NCI-H524 (cell line): Measurements from ENCODE around the gene CHCHD3.
"Not testable (repeated sequence)": the region's sequence is repeated elsewhere in the genome, so short reads cannot be mapped to it uniquely, and the experiment has no call there.

Source experiments
- DNase-seq, 2 experiments: peaks; one replicate each; lab custom pipeline; 2025; lab: John Stamatoyannopoulos, UW

The CHCHD3 gene

DNA sequence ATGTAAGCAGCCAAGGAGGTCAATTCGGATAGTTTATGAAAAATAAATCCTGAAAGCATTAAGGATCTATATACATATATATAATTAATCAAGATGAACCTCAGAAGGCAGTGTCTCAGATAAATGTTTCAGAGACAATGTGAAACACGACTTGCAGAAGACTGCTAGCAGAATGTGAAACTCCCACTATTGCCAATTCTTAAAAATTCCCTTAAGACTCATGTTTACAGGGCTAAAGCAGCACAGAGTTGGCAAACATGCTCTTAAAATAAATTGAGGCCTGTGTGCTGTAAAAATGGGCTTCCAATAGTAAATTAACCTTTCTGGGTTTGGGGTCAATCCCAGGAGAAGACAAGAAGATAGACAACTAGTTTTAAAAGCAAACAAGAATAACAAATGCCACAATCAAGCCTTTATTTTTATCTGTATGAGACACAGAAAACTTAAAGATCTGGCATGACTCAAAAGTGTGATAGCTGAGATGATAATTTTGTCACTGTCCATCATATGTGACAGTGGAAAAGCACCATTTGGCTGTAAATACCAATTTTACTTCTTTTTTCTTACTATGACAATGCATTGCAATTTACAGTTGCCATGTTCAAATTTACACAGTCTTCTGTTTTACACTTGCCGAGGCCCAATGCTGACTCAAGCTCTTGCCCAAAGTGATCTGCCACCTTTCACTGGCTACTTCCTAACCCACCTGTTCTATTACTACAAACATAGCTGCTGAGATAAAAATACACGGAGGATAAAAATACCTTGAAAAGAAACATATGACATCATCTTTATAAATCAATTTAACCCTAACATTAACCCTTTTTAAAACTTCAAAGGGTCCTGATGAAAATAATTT lies 78.6 kb downstream of the CHCHD3 start:
- no peak for DNase-seq

DNA sequence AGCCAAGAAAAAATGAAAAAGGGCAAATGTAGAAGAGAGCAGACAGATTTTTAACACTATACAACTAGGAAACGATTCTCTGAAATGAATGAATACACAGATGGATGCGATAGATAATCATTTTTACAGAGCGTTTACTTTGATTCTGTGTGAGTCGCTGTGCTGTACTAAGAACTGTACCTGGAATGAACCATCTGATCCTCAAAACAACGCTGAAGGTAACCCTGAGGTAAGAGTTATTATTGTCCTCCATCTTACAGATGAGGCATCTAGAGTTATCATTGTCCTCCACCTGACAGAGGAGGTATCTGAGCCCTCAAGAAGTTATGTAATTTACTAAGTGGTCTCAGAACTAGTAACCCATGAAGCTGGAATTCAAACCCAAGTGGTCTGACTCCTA lies 80.2 kb downstream of the CHCHD3 start:
- no peak for DNase-seq

DNA sequence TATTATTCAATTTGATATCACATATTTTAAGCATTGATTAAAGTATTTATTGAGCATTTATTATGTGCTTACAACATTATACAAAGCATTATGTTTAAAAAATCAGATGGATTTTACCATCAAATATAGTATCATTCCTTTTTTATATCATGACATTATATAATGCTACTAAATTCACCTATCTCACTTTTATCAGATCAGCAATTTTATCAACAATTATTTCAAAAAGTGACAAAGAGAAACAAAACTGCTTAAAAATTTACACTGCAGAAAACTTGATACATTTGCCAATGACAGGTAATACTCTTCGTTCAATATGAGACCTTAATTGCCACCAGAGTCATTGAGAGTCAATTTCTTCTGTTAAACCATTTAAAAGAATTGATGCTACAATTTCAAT lies 82.0 kb downstream of the CHCHD3 start:
- no peak for DNase-seq

DNA sequence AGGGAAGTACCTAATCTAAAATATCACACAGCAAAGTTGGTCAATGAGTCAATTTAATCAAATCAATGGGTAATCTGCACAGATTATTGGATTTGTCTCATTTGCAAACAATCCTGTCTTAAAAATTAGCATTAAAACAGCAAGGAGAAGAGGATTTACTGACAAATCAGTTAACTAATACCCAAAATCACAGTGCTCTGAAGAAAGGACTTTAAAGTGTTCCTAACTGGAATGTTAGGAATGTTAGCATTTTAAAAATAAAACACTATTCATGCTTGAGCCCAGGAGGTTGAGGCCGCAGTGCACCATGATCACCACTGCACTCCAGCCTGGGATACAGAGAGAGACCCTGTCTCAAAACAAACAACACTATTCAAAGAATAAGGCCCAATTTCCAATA lies 83.1 kb downstream of the CHCHD3 start:
- DNase-seq, result no peak

DNA sequence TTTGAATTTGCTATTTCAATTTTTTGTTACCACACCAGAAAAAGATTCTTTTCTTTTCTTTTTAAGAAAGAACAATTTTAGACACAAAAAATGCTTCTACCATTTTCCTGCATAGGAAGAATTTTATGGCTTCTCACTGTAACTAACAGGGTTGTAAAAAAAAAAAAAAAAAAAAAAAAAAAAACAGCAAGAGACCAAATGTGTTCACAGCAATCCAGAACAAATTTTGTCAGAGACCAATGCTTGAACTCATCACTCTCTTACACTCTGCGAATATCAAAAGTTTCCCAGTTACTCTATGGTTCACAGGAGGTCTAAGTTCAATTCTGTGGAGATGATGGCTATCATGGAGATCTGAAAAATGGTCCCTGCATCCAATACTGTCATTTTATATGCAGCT lies 84.4 kb downstream of the CHCHD3 start:
- DNase-seq, result no peak

DNA sequence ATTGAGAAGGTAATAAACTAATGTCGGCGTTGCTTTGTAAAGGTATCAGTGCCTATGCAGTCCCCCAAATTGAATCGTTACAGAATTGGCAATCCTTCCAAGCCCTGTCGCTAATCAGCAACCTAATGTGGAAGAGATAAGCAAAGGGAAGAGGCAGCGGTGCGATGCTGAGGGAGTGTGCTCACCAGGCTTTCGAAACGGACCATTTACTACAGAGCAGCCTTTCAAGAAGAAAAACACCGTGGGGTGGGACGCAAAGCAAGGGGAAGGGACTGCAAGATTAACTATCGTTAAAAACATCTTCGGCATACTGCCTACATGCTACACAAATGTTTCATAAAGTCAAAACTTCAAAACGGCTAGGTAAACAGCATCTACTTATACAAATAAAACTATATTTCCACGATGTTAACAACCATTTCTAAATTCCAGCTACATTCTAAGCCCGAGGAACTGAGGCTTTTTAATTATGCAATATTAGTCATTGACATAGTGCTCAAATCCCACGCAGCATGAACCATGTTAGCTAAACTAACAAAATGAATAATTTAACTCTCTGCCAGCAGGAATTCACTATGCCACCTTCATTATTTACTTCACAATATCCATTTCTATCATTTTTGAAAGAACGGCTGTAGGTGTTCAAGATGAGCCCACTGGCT lies 85.2 kb downstream of the CHCHD3 start:
- no peak for DNase-seq

DNA sequence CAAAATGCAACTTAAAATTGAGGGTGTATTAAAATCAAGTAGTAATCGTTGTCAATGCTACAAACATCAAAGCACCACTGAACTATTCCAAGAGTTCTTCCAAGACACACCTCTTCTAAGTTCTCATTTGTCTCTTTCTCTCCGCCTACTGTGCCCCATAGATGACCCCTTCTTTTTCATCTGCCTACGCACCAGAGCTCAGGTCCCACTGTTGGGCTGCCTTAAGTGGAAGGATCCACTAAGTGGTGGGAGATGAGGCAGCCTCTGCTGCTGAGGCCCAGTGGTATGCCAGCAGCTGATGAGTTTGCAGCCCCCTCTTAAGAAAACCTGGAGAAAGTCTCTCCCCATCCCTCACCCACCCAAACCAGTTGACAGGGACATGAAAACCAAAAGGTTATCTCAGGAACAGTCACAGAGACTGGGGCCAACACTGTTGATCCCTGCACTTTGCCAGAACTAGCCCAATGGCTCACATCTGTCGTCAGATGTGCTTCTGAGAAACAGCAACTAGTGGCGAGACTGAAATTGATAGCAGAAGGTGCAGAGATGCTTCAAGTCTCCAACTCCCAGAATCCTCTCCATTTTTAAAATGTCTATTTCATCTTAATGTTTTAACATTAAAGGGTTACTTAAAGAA lies 88.4 kb downstream of the CHCHD3 start:
- no peak for DNase-seq

DNA sequence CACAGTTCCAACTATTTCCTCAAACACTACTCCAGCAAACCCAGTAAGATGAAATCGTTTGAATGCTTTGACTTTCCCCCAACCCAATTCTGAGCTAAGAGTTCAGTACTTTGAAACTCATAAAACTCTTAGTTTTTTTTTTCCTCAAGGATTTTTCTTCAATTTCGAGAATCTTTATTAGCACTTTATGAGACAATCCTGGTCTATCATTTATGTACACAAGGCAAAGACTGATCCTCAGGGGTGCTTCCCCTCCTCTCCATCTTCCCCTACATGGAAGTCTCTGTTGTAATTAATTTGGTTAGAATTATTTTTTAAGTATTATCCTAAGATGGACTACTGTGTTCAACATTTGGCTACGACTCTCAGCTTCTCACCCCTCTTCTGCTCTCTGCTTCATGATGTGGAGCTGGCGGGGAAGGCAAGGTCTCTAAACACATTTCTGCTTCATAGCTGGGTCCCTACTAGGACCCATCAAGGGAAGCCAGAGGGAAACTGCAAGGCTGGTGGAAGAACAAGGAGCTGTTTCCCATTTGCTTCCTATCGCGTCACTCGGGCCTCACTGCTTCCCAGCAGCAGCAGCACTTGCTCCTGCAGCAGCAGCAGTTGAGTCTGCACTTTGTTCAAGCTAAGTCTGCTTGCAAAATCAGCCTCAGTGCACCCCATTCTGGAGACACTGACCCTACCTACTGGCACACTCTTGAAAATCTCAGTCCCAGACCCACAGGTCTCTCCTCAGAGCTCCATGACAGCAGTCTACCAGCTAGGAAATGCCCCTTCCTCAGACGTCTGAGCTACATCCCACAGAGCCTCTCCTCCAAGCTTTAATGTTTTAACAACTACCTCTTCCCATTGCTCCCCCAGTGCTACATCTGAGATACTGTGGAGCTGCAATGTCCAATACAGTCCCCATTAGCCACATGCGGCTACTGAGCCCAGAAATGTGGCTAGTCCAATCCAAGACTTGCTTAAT lies 90.0 kb downstream of the CHCHD3 start:
- DNase-seq, result no peak

DNA sequence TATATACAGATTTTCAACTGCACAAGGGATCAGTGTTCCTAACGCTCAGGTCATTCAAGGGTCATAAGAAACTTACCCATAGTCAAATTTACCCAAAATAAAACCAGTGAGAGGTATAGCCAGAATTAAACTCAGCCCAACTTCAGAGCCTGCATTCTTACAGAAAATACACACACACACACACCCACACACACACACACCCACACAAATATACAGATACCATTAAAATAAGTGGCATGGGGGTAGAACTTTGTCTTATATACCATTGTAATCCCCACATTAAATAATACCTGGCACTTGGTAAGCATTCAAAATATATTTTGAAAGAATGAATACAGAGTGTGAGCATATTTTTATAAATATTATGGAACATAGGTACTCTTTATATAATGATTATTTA lies 93.8 kb downstream of the CHCHD3 start:
- DNase-seq, result no peak

DNA sequence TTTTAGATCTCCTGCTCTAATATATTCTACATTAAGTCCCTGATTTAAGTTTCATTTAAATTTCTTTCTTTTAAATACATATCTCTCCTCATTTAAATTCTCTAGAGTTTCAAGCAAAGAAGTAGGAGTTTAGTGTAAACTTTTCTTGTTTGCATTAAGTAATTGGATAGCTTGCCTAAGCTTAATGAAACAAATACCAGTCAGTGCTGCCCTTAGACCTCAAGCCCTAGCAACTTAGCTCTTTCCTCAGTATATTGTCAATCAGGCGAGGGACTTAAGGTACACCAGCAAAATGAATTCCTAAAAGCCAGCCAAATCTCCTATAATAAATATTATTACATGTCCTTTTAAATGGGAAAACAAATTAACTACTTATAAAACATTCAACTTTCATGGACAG lies 101.5 kb downstream of the CHCHD3 start:
- DNase-seq, result no peak

DNA sequence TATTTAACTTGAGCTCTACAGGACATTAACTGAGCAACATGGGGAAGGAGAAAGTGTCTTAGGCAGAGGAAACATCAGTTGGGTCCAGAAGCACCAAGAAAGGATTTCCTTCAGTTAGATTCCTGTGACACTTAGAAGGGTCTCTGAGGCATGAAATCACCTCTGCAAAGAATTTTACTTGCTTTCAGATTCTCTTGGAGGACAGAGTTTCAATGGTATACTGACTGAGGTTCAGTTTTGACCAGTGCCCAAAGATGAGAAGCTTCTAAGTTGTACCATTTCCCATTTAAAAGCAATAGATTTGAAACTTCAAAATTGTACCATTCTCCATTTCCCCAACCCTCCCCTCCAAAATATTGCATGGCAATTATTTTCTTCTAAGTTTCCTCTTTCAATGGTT lies 102.4 kb downstream of the CHCHD3 start:
- DNase-seq, result no peak

DNA sequence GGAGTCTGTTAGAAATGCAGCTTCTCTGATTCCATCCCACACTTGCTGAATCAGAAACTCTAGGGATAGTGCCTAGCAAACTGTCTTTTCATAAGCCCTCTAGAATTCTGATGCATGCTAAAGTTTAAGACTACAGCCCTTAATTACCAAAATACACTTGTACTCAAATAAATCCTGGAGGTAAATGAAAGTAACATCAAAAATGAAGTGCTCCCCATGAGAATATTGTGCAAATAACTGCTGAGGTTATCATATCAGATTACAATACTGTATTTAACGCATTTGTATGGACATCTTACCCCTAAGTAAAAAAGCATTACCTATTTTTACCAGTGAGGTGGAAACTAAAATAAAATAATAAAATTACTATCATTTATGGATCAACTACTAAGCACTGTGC lies 104.7 kb downstream of the CHCHD3 start:
- no peak for DNase-seq

DNA sequence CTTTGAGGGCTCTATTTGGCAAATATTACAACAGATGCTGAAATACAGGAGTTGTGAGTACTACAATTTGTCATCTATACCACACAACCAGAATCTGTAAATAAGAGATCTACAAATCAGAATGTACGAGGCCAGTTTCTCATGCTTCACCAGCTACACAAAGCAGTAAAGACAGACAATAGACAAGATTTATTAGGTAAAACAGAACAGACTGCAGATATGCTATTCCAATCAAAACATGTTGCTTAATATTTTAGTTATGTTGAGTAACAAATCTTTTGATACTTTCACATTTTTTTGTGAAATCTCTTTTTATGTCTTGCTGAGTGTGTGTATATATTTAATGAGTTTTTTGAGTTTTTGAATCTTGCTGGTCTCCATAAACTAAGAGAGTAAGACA lies 109.1 kb downstream of the CHCHD3 start:
- no peak for DNase-seq

DNA sequence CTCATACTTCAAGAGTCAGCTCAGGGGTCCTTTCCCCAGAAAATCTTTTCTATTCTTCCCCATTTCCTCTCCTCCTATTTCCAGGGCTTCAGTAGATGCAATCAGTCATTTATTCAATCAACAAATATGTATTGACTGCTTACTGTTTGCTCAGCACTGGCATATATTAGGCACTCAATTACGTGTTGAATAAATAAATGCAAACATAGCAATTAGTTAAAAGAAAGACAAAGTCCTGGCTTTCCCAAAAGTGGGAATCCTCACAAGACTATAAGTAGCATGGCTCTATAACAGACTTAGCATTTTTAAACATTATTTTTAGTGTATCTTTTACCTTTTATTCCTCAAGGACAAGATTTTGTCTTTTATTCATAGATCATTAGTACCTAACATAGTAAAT lies 111.6 kb downstream of the CHCHD3 start:
- DNase-seq, result no peak

DNA sequence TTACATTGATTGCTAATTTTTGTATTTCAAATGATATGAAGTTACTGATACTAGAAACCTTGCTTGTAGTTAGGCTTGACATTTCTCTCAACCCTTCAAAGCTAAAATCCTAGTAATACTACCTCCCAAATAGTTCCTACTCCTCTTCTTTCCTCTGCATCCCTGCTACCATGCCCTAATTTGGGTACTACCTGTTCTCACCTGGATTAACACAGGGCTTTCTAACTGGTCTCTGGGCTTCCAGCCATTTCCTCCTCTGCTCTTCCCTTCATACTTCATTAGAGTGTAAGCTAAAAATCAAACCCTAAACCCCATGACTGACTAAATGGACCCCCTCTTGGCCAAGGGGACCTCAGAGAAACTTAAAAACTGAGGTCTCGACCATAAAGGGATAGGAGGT lies 112.4 kb downstream of the CHCHD3 start:
- no peak for DNase-seq

DNA sequence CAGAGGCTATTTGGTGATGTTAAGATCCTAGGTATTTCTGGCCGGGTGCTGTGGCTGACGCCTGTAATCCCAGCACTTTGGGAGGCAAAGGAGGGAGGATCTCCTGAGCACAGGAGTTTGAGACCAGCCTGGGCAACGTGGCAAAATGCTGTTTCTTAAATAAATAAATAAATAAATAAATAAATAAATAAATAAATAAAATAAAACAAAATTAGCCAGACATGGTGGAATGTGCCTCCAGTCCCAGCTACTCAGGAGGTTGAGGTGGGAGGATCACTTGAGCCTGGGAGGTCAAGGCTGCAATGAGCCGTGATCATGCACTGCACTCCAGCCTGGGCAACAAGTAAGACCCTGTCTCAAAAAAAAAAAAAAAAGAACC lies 114.4 kb downstream of the CHCHD3 start:
- not testable (repeated sequence) for DNase-seq

DNA sequence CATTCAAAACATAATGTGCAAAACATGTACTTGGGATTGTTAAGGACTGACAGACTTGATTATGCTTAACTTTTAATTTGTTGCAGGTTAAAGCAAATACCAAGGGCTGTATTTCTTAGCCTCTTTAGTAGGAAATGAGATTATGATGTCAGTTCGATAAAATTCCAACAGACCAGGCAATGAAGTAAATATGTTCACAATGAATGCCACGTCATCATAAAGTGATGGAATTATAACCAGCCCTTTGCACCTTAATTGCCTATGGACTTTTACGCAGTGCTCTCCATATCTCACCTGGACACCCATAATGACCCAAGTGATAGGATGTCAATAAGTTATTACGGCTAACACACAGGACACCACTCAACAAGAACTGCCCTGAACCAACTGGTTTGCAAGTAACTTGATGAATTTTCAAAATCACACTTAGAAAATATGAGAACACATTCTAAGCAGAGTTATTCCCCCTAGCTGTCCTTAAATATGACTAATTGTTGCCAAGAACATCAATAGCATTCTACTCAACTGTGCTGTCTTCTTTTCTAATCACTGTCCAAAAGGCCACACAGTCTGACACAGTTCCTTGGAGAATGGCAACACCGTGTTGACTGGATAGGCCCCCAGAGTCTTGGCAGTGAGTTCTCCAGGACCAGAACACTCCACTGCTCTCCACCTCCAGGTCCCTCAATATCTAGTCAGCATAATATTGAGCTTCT lies 115.0 kb downstream of the CHCHD3 start:
- DNase-seq, result no peak

DNA sequence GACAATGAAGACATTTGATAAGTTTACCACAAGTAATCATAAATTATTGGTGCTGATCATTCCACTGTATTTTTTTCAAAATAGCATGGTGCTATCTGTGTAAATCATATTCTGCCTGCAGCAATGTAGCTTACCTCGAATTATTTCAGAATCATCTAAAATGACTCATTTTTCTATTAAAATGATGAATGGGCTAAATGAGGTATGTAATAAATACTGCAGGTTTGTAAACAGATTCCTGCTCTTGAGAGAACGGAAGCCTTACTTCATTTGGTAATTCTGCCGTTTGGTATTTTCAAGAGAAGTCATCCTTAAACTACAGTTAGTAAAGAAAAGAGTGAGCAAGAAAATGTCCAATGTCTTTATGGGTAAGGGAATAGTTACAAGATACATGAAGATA lies 115.9 kb downstream of the CHCHD3 start:
- no peak for DNase-seq

DNA sequence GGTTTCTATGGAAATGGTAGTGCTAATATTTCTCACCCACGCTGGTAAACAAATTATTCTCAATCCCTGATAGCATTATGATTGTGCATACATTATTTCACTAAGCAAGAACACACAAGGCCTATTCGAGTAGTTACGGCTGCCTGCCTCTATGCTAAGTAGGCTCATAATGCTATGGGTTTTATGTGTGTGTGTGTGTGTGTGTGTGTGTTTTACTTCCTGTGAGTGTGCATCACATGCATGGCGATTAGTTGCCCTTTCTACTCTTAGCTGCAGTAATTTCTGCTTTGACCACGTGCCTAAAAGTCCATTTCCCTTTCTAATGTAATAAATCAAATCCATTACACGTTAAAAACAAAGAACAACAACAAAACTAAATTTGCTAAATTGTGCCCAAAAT lies 117.0 kb downstream of the CHCHD3 start:
- no peak for DNase-seq

DNA sequence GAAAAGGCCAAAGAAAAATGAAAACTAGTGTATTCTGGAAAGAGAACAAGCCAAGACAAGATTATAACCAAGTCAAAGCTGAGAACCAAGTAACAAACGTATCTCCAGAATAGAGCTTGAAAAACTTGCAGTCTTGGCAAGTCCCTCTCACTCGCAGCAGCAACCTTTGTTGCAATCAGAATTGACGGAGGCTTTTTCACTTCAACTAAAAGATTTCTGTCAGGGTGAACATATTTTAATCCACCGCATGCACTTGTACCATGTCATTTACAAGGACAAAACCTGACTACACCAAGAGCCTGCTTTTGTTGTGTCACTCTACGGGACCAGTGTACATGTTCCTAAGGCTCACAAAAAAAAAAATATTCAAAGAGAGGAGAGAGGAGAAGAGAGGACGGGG lies 122.0 kb downstream of the CHCHD3 start:
- DNase-seq, result no peak

DNA sequence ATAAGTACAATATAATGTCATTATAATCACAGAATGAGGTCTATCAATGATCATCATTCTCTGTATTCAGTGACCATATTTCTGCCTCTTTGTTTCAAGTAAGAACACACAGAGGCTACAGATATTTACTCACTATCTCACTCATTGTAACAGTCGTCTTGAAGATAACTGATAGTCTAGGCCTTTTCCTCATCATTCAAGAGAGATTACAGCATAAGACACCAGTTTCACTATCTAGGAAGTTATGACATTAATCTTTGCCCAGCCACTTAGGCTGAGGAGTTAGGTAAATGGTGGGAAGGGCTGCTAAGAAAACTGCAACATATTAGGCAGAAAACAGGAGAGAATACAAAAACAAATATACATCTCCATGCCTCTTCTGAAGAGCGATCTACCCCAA lies 125.3 kb downstream of the CHCHD3 start:
- no peak for DNase-seq
